ENCODE data around the gene RAD51.

Gene RAD51

DNA sequence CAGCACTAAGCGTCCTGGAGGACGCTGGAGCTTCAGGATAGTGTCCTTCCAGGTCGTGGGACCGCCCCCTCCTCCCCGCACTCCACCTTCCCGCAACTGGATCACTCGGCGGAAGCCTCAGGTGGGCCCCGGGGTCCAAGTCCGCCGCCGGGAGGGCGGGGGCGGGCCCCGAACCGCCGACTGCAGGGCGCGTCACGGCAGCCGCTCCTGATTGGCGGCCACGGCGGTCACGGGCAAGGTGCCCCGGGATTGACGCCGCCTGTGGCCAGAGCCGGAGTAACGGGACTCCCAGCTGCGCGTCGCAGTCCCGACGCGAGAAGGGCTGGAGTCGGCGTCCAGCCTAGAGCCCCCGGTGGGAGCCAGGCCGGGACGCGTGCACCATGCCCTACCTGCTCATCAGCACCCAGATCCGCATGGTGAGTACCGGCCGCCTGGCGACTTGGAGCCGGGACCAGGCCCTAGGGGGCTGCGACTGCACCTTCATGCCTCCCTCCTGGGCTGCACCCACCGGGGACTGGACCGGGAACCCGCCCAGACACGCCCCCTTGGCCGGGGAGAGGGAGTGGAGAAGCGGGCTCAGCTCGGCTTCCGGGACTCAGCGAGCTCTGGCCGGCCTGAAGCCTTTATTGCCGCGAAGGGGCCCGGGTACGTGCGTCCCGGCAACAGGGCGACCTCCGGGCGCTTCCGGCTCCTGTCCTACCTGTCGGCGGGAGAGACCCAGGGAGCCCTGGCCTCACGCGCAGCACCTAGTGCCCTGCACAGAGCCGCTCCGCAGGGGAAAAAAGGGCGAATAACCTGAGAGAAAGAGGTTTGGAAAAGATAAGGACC lies 69.0 kb downstream of the RAD51 start, which contains the start of gene GCHFR:
GCHFR (plus strand) TSS at position 268 of the 828 bp plus-strand sequence; CDS start at position 381, 113 bp downstream.
- peak; percentile 89 for DNase-seq

DNA sequence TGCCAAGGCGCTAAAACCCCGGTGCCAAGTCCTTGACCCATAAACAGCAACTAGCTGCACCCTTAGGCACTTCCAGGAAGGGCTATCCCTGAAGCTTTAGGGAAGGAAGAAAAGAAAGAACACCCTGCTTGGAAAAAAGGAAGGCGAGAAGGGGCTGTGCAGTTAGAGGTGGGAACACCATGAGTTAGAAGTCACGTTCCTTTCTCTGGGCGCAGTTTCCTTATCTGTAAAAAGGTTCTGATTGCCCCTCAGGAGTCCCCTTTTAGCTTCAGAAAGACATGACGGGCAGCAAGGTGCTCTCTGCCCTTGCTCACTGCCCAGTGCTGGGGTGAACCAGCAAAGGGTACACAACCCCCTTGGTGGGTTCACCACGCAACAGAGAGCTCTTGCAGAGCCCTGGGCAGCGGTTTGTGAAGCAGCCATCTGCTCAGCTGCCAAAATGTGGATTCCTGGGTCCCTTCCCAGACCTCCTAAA lies 69.7 kb downstream of the RAD51 start:
- DNase-seq, result no peak

DNA sequence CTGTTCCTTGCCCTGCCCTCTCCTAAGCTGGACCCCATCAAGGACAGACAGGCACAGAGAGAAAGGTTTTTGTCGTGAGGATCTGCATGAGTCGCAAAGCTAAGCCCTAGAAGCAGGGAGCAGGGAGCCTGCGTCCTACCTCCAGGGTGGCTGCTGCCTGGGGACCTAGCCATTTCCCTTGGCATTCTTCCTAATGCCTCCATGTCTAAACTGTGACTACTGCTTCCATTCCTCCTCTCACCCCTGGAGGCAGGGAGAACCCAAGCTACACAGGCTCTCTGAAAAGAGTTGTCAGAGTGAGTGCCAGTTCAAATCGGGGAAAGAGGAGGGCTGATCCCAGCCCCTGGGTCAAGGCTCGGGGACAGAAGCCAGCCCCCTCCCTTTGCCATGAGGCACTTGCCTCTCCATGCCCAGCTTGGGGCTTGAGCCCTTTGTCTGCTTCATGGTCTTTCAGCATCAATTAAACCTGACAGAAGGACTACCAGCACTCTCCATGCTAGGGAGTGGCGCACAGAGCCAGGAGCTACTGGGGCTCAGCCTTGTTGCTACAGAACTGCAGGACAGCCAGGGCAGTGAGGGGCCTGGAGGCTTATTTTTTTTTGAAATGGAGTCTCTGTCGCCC lies 71.3 kb downstream of the RAD51 start:
- DNase-seq, result no peak

DNA sequence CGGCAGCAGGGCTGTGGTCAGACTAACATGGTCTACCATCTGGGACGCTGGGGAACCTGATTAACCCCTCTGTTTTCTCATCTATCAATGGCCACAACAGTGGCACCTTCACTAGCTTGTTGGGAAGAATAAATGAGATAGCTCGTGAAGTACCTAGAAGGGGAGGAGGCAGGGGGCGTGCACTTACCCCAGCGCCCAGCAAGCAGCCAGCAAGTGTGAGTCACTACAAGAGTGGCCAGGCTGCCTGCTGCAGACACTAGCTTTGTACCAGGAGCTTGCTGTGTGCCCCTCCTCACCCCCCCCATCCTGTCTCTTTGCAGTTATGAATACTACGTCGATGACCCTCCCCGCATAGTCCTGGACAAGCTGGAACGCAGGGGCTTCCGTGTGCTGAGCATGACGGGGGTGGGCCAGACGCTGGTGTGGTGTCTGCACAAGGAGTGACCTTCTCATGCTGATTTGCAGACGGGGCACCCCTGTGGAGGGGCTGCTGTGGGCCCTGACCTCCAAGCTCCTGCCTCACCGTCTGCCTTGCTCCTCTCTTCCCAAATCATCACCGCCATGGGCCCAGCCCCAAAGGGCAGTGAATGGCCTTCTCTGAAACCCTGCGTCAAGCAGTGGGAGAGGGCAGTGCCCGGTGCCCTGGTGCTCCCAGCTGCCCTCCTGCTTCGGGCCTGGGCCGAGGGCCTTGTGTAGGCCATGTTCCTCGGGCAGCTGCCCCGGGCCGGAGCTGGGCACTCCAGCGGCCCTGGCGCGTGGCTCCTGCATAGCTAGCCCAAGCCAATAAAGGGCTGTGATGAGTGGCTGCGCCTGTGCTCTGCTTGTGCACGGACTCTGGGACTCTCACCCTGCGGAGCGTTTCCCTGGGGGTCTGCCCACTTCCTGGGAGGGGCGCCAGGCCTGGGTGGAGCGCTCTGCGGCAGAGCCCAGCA lies 72.2 kb downstream of the RAD51 start:
- DNase-seq, result no peak

DNA sequence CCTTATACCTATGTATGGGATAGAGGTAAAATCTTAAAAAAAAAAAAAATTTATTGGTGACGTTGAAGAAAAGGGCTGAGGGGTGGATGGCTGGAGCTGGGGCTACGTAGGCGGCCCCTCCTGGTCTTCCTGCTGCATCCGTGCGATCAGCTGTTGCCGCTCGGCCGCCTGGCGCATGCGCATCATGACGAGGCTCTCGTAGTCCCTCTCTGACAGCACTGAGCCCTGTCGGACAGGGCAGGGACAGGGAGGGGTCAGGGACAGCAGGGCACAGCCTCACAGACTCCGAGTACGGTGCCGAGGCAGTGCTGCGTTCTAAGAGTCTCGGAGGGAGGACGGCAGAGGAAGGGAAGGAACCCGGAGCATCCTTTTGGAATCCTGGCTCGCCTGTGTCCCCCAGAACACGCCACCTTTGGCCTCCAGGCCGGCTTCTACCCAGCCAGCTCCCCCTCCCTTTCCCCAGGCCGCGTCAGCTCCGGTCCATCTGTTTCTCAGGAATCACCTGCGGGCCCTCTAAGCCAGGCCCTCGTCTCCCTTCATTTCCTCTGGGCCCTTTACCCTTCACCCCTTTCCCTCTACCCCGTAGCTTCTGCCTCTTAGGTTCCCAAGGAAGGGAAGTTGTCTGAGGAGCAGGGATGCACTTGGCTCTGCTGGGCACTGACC lies 73.0 kb downstream of the RAD51 start:
- DNase-seq, result no peak

DNA sequence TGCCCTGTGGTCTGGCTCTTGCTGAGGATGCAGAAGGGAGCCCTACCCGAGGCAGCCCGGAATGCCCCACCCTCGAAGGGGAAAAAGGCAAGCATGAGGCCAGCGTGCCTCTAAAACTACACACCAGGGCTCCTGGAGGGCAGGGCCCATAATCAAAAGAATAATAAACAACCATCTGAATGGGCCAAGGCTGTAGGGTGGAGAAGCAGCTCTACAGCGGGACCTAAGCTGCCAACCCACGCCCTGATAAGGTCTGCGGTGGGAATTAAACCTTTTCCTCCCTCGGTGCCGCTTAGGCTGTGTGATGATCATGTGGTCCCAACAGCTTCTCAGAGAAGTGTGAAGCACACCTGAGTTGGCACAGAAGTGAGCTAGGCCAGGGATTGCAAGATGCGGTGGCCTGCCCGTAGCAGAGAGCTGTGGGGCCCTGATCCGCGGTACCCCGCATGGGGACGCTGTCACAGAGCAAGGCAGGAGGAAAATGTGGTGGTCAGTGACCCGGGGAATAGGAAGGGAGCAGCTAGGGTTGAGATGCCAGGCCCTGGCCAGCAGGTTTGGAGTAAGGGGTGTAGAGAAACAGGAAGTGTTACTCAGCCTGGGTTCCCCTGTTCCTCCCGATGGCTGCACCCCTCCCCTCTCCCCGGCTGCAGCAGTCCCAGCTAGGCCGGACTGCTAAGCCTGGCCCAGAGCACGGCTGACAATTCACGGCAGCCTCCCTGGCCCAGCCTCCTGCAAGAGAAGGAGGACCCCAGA lies 73.7 kb downstream of the RAD51 start:
- DNase-seq, result no peak

DNA sequence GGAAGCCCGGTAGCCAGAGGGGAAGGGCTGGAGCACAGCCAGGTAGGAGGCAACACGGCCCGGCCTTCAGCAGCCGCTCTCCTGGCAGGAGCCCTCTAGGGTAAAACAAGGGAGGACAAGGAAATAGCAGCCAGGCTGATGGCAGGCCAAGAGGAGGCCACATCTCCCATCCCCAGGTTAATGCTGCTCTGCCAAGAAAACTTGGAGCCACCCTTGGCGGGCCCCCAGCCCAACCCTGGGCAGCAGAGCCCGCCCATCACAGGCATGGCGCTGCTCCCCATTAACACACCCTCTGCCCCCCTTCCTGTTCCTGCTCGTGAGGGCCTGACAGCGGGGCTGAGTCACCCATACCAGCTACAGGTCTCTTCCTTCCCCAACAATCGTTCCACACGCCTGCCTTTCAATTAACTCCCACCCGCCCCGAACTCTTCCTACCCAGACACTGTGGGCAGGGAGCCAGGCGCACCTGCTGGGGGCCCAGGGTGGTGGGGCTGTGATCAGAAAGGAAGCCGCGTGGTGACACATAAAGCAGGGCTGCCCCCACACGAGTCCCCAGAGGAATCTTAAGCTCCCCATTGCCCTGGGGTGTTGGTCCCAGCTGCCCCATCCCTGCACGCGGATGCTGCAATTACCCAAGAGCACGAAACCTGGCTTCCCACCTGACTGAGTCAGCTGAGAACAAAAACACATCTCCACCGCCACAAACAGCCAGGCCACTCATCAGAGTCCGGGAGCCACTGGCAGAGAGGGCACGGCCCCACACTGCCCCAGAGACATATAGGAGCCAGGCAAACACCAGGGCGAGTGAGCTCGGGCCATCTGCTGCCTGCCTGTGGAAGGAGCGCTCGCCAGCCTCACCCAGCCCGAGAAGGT lies 74.5 kb downstream of the RAD51 start, which contains the start of gene C15orf62:
C15orf62 (plus strand) TSS at position 707 of the 873 bp plus-strand sequence. CDS start 516 bp downstream, outside the sequence.
- peak; percentile 75 for DNase-seq

DNA sequence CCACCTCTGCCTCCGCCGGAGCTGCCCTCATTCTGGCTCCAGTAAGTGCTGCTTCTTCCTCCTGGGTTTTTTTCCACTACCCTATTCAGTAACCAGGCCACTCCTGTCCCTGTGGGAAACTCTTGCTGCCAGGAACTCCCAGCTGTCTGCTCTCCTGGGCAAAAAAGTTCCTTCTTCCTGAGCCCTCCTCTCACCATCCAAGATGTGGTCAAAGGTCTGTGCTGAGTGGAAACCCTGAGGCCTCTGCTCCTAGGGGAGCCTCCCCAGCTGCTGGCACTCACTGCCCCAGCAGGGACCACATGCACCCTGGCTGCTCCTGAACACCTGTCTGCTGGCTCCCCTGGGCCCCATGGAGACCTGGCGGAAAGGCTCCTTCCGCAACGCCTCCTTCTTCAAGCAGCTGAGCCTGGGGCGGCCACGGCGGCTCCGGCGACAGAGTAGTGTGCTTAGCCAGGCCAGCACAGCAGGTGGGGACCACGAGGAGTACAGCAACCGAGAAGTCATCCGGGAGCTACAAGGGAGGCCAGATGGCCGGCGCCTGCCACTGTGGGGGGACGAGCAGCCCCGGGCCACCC lies 75.3 kb downstream of the RAD51 start:
- DNase-seq, result no peak

DNA sequence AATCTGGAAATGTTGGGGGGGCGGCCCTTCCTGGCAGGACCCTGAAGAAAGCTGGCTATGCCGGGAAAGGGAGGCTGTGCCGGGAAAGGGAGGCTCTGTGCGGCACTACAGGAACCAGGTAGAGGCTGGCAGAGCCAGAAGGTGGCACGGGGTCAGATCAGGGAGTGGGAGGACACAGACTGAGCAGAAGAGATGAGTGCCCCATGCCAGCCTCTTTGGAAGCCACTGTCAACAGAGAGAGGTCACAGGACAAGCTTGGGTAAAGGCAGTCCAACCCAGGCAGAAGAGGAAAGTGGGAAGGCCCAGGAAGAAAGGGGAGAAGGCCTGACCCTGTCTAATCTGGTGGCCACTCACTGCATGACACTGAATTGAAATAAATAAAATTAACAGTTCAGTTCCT lies 76.3 kb downstream of the RAD51 start:
- no peak for DNase-seq

DNA sequence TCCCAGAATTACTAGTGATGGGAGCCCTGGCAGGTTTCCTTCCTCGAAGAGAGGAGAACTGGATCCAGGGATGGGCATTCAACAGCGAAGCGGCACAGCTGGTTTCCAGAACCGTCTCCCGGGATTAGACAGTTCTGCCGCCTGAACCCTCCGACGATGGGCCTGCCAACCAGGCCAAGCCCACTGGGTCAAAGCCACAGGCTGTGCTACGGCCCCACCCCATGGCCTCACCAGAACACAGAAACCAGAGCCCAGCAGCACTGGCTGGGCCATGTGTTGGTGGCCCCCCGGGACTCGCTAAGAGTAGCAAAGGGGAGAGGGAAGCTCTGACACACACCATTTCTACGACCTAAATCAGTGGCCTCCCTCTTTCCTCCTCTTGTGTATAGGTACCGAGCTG lies 77.0 kb downstream of the RAD51 start:
- no peak for DNase-seq

DNA sequence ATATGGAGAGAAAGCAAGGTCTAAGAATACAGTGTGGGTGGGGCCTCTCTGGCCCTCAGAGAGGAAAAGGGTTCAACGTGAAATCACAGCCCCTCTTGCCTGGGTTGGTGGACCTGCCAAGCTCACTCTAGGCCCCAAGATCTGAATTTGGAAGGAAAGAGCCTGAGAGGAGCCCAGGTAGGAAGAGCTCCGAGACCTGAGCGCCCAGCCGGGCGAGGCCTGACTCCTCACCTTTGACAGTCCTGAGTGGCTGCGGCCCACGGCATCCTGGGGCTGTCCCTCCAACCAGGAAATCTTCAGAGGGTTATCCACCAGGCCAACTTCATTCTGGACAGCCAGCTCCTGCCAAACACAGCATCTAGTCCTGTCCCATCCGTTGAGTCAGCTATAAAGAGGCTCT lies 78.5 kb downstream of the RAD51 start:
- no peak for DNase-seq

DNA sequence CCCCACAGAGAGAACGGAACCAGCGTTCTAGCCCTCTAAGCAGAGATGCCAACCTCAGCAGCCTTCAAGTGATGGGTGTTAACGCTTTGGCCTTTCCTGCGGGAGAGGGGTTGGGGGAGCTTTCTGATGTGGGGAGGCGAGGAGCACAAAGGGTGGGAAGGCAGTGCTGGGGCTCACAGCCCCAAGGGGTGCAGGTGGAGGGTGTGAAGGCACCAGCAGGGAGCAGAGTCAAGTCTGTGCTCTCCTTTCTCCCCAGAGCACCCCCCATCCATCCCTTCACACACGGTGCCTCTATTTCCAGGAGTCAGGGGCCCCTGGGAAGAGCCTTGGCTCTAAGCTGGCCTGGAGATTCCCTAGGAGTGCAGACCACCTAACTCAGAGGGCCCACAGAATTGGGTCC lies 78.9 kb downstream of the RAD51 start:
- no peak for DNase-seq

DNA sequence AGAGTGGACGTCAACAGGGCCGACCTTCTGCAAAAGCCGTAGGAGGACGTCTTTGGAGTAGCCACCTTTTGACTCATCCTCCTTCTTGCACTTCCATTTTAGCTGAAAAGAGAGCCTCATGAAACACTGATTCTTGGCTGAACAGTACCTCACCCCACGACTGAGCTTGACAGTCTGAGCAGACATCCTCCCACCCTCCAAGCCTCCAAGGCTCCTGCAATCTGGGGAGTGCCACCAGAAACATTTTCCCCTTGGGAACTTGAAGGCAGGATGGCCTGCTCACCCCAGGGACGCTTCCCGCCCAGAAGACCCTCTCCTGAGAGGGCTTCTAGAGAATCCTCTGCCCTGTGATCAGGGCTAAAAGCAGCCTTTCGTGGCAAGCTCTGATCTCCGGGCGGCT lies 80.0 kb downstream of the RAD51 start:
- DNase-seq, result no peak

DNA sequence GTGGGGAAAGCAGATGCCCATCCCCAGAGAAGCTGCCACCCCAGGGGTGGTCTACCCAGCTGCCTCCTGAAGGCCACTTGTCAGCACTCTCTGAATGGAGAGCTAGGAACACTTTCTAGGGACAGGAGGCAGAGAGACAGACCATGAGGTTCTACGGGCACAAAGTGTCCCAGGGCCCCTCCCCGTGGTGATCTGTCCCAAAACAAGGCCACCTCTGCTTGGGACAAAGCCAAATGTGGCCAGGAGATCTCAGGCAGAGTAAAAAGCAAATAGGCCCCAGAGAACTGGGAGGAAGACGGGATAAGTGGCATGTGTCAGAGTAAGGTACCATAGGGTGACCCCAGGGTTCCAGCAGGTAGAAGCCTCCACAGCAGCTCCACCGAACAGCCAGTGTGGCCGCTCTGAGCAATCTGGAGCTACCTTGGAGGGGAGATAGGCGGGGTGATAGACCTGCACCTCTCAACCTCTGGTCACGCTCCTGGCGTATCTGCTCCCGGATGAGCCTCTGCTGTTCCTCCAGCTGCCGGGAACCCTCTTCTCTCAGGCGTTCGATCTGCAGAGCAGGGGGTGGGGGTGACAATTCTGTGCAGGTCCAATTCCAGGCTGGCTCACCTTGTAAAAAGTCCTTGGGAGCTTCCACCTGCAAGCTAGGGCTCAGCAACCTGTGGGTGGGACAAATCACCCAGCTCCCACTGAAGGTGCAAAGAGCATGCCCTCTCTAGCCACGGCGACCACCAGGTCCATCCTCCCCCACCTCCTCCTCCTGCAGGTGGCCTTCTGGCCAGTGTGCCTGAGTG lies 81.0 kb downstream of the RAD51 start:
- no peak for DNase-seq

DNA sequence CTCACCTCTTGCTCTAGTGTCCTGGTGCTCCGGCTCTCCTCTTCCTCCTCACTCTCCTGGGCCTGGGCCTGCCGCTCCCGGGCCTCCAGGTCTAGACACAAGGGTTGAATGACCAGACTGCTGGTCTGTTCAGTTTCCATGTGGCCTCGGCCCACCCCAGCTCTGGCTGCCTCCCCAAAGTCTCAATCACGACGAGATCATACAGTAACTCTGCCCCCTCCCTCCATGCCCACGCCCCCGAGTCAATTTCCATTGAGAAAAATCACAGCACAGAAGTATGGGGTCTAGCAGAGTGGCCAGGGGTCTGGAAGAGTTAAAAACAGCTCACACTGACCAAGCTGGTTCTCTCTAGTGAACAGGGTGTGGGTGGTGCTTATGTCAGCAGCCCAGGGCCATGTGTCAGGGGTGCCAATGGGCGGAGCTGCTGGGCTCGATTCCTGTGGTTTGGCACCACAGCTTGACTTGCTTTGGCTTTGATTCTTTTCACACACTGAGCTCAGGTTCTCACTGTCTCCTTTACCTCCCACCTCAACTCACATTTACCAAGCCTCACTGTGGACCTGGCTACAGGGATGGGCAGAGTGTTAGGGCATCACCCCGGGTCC lies 81.7 kb downstream of the RAD51 start:
- no peak for DNase-seq

Measured in activated effector memory CD4-positive, alpha-beta T cell treated with anti-CD3 and anti-CD28 coated beads, Interleukin-2, amount 50 U/mL, for 16 hours (primary cell).